Measurements from ENCODE around the gene RSRC1.

RSRC1 gene

DNA sequence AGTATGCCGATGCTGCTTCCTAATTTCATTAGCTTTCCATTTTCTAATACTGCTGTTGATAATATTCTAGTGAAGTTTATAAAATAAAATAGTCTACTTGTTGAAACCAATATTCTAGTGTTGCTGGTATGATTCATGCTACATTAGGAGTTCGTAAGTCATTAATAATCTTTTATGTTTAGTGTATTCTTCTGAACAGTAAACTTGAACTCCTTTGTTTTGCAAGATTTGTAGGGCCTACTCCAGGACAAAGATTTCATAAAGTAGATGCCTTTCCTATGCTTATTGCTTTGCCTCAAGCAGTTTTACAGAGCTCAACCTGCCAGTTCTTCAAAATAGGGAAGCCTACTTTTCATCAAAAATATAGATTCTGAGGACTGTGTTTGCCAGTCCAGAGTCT, 111.5 kb downstream of the RSRC1 start:
- no peak for TF ChIP-seq EGR1 (IDR thresholded peaks at IDR 0.05)
- TF ChIP-seq NFIC (IDR thresholded peaks at IDR 0.05): no peak
- no peak for TF ChIP-seq RAD21 (IDR thresholded peaks at IDR 0.05; ENCODE audit: low read depth)
- no peak for TF ChIP-seq ZBTB7A (IDR thresholded peaks at IDR 0.05; ENCODE audit: low read depth)
- TF ChIP-seq CEBPB (IDR thresholded peaks at IDR 0.05): no peak
- no peak for TF ChIP-seq FOXM1 (IDR thresholded peaks at IDR 0.05; ENCODE audit: borderline replicate concordance, low read depth)
- TF ChIP-seq EP300 (IDR thresholded peaks at IDR 0.05; ENCODE audit: borderline replicate concordance): no peak
- TF ChIP-seq TAF1 (IDR thresholded peaks at IDR 0.05; ENCODE audit: low read depth): no peak
- TF ChIP-seq TCF12 (IDR thresholded peaks at IDR 0.05; ENCODE audit: low read depth): no peak

DNA sequence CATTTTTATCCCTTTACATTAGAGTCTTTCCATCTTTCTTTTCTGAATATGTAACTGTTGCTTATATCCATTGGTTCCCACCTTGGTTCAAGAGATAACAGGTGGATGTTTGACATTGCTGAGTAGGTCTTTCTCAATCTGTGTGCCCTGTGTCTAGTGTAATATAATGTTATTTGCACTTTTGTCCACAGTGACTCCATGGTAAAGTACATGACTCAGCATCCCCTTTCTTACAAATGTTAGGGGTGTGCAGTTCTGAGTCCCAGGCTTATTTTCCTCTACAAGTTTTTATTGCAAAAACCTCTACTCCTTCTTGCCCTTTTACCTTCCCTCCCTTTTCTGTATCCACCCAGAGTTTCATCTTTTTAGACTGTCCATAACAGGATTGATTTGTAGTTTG, 116.5 kb downstream of the RSRC1 start:
- TF ChIP-seq USF1 (IDR thresholded peaks at IDR 0.05) (no peak), YY1 (IDR thresholded peaks at IDR 0.05; ENCODE audit: low read depth) (no peak), FOXM1 (IDR thresholded peaks at IDR 0.05; ENCODE audit: borderline replicate concordance, low read depth) (no peak), ZBTB7A (IDR thresholded peaks at IDR 0.05; ENCODE audit: low read depth) (no peak), CEBPB (IDR thresholded peaks at IDR 0.05) (no peak), TEAD4 (IDR thresholded peaks at IDR 0.05) (no peak), TCF12 (IDR thresholded peaks at IDR 0.05; ENCODE audit: low read depth) (no peak), CREB1 (IDR thresholded peaks at IDR 0.05; ENCODE audit: low read depth) (no peak), MAX (IDR thresholded peaks at IDR 0.05) (no peak), EP300 (IDR thresholded peaks at IDR 0.05; ENCODE audit: borderline replicate concordance) (no peak)
- TF ChIP-seq, protein P1, sequence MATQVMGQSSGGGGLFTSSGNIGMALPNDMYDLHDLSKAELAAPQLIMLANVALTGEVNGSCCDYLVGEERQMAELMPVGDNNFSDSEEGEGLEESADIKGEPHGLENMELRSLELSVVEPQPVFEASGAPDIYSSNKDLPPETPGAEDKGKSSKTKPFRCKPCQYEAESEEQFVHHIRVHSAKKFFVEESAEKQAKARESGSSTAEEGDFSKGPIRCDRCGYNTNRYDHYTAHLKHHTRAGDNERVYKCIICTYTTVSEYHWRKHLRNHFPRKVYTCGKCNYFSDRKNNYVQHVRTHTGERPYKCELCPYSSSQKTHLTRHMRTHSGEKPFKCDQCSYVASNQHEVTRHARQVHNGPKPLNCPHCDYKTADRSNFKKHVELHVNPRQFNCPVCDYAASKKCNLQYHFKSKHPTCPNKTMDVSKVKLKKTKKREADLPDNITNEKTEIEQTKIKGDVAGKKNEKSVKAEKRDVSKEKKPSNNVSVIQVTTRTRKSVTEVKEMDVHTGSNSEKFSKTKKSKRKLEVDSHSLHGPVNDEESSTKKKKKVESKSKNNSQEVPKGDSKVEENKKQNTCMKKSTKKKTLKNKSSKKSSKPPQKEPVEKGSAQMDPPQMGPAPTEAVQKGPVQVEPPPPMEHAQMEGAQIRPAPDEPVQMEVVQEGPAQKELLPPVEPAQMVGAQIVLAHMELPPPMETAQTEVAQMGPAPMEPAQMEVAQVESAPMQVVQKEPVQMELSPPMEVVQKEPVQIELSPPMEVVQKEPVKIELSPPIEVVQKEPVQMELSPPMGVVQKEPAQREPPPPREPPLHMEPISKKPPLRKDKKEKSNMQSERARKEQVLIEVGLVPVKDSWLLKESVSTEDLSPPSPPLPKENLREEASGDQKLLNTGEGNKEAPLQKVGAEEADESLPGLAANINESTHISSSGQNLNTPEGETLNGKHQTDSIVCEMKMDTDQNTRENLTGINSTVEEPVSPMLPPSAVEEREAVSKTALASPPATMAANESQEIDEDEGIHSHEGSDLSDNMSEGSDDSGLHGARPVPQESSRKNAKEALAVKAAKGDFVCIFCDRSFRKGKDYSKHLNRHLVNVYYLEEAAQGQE (IDR thresholded peaks at IDR 0.05; ENCODE audit: low read depth): no peak

DNA sequence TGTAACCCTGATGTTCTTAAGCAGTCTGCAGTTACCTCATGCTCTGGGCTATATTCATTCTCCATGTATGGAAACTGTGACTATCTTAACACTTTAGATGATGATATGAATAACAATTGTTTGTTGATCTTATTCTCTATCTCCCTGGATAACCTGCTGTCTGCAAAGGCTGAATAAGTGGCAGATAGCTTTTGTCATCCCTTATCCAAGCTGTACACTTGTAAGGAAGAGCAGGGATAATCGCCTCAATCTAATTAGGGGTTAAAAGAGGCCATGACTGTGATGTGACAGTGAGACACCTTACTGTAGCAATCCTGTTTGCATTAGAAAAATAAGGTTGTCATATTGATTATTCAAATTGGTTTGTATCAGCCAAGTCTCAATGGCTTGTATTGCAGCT, 123.9 kb downstream of the RSRC1 start:
- TF ChIP-seq RAD21 (IDR thresholded peaks at IDR 0.05; ENCODE audit: low read depth) (no peak), ZBTB7A (IDR thresholded peaks at IDR 0.05; ENCODE audit: low read depth) (no peak)

DNA sequence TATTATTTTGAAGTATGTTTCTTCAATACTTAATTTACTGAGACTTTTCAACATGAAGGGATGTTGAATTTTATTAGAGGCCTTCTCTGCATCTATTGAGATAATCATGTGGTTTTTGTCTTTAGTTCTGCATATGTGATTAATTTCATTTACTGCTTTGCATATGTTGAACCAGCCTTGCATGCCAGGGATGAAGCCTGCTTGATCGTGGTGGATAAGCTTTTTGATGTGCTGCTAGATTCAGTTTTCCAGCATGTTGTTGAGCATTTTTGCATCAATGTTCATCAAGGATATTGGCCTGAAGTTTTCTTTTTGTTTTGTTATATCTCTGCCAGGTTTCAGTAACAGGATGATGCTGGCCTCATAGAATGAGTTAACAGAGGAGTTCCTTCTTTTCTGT, 134.4 kb downstream of the RSRC1 start:
- TF ChIP-seq NFIC (IDR thresholded peaks at IDR 0.05) (no peak), EP300 (IDR thresholded peaks at IDR 0.05; ENCODE audit: borderline replicate concordance) (no peak), CEBPB (IDR thresholded peaks at IDR 0.05) (no peak), TAF1 (IDR thresholded peaks at IDR 0.05; ENCODE audit: low read depth) (no peak), ZBTB7A (IDR thresholded peaks at IDR 0.05; ENCODE audit: low read depth) (no peak), MAX (IDR thresholded peaks at IDR 0.05) (no peak)

GRCh38 chr3:158247288-158247687, 137.4 kb downstream of the RSRC1 start:
- TF ChIP-seq, protein P1 (IDR thresholded peaks at IDR 0.05; ENCODE audit: low read depth): no peak
- no peak for TF ChIP-seq USF1 (IDR thresholded peaks at IDR 0.05)
- no peak for TF ChIP-seq RAD21 (IDR thresholded peaks at IDR 0.05; ENCODE audit: low read depth)
- TF ChIP-seq TEAD4 (IDR thresholded peaks at IDR 0.05): no peak
- TF ChIP-seq TAF1 (IDR thresholded peaks at IDR 0.05; ENCODE audit: low read depth): no peak
- TF ChIP-seq FOXM1 (IDR thresholded peaks at IDR 0.05; ENCODE audit: borderline replicate concordance, low read depth): no peak
- TF ChIP-seq EP300 (IDR thresholded peaks at IDR 0.05; ENCODE audit: borderline replicate concordance): no peak
- no peak for TF ChIP-seq CEBPB (IDR thresholded peaks at IDR 0.05)
- TF ChIP-seq YY1 (IDR thresholded peaks at IDR 0.05; ENCODE audit: low read depth): no peak
- TF ChIP-seq EGR1 (IDR thresholded peaks at IDR 0.05): no peak
- TF ChIP-seq TCF12 (IDR thresholded peaks at IDR 0.05; ENCODE audit: low read depth): no peak

DNA sequence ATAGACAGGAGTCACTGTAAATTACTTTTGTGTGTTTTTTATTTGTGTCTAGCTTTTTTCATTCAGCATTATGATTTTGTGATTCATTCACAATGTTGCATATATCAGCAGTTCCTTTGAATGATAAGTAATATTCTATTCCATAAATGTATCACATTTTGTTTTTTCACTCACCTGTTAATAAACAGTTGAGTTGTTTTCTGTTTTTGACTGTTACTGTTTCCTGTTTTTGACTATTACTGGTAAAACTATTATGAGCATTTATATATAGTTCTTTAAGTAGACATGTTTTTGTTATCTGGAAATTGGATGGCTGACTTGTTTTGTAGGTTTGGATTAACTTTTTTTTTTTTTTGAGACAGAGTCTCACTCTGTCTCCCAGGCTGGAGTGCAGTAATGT, 138.4 kb downstream of the RSRC1 start:
- TF ChIP-seq EGR1 (IDR thresholded peaks at IDR 0.05) (no peak), USF1 (IDR thresholded peaks at IDR 0.05) (no peak), TAF1 (IDR thresholded peaks at IDR 0.05; ENCODE audit: low read depth) (no peak), ZBTB7A (IDR thresholded peaks at IDR 0.05; ENCODE audit: low read depth) (no peak), RAD21 (IDR thresholded peaks at IDR 0.05; ENCODE audit: low read depth) (no peak), EP300 (IDR thresholded peaks at IDR 0.05; ENCODE audit: borderline replicate concordance) (no peak), TCF12 (IDR thresholded peaks at IDR 0.05; ENCODE audit: low read depth) (no peak), NFIC (IDR thresholded peaks at IDR 0.05) (no peak)

All from Ishikawa (cell line).